Measurements from ENCODE around the gene SLC35G3.
"Not testable (repeated sequence)": the region's sequence is repeated elsewhere in the genome, so short reads cannot be mapped to it uniquely, and the experiment has no call there.

SLC35G3 gene

GRCh38 chr17:35161281-35161761 is 32.9 kb downstream of the SLC35G3 start:
- DNase-seq: no peak

GRCh38 chr17:35160354-35161201 is 33.6 kb downstream of the SLC35G3 start:
- no peak for DNase-seq

- DNase-seq: no peak
Measured at GRCh38 chr17:35159940-35160339, 34.3 kb downstream of the SLC35G3 start.

GRCh38 chr17:35155246-35155645 is 38.9 kb downstream of the SLC35G3 start:
- no peak for DNase-seq

GRCh38 chr17:35154196-35155165 is 39.7 kb downstream of the SLC35G3 start:
- no peak for DNase-seq

- DNase-seq: no peak
Measured at GRCh38 chr17:35152421-35153140, 41.6 kb downstream of the SLC35G3 start.

GRCh38 chr17:35151080-35151479 is 43.1 kb downstream of the SLC35G3 start:
- not testable (repeated sequence) for DNase-seq

- DNase-seq: no peak
Measured at GRCh38 chr17:35149941-35150340, 44.3 kb downstream of the SLC35G3 start.

- no peak for DNase-seq
Measured at GRCh38 chr17:35148144-35148543, 46.0 kb downstream of the SLC35G3 start.

GRCh38 chr17:35147375-35147905 is 46.8 kb downstream of the SLC35G3 start, which contains the start of gene UNC45B:
TSS of gene UNC45B (plus strand) at chr17:35147817. CDS start at chr17:35148264, 447 bp downstream.
- no peak for DNase-seq

GRCh38 chr17:35146214-35146833 is 47.9 kb downstream of the SLC35G3 start:
- no peak for DNase-seq

- no peak for DNase-seq
Measured at GRCh38 chr17:35144840-35145239, 49.4 kb downstream of the SLC35G3 start.

All from DMS79 (cell line).